Esophagus (tissue), 2 donors: ENCODE results near the gene YKT6. TPM values are rescaled to one million over a fixed set of nuclear protein-coding genes. Genes with fewer than 3 reads are reported as not detected.

ENCODE experiments used
- H3K27ac ChIP-seq, 2 donors: one replicate each; pipeline ENCODE4 v1.5.1; 2013; ENCODE audit warnings: low read depth in 2 of 2, mild to moderate bottlenecking in 2 of 2, inconsistent platforms in 1 of 2, low read length in 1 of 2, moderate library complexity in 1 of 2
- H3K27me3 ChIP-seq, 2 donors: one replicate each; pipeline ENCODE4 v1.6.1; 2013; ENCODE audit warnings: low read length in 2 of 2, control low read depth in 1 of 2, mild to moderate bottlenecking in 1 of 2; ENCODE audit not compliant: insufficient read depth in 2 of 2, control insufficient read depth in 1 of 2
- H3K36me3 ChIP-seq, 2 donors: one replicate each; pipeline ENCODE4 v1.6.1; 2013; ENCODE audit warnings: low read length in 1 of 2; ENCODE audit not compliant: control insufficient read depth in 2 of 2, insufficient read depth in 2 of 2
- H3K4me1 ChIP-seq, 2 donors: one replicate each; pipeline ENCODE4 v1.6.1; 2013; ENCODE audit warnings: low read length in 1 of 2; ENCODE audit not compliant: control insufficient read depth in 2 of 2, insufficient read depth in 2 of 2
- H3K4me3 ChIP-seq, 2 donors: one replicate each; pipeline ENCODE4 v1.5.1; 2013; ENCODE audit warnings: low read length in 2 of 2, mild to moderate bottlenecking in 2 of 2, low read depth in 1 of 2, moderate library complexity in 1 of 2
- H3K9me3 ChIP-seq, 2 donors: one replicate each; pipeline ENCODE4 v1.6.1; 2013; ENCODE audit warnings: mild to moderate bottlenecking in 2 of 2, low read depth in 1 of 2, low read length in 1 of 2, moderate library complexity in 1 of 2; ENCODE audit not compliant: control insufficient read depth in 2 of 2, insufficient read depth in 1 of 2
- WGBS, 2 donors: extraction: QIAGEN DNeasy Blood & Tissue Kit; methylation state at CpG; one replicate each; pipeline ENCODE4 v1.1.7; 2013; 5-methylcytosine and 5-hydroxymethylcytosine counted together
- polyA plus RNA-seq, 2 donors: library from polyadenylated mRNA; stranded (reverse); fragments of 200-250 nt; gene quantifications; one replicate each; pipeline ENCODE4 v1.2.3, GENCODE V29; 2013
- donor health status: healthy with polysubstance abuse.
- donor health status: Bipolar disorder and iron deficiency.

The YKT6 gene
- polyA plus RNA-seq, 2 donors, result 32.7 to 52.6 TPM

- no peaks in the 10 kb centered on the region for H3K9me3 ChIP-seq
- no peak overlapping the region for H3K27ac ChIP-seq
- H3K36me3 ChIP-seq, result peaks cover 19 to 44% of the 10 kb centered on the region in 2 donors
- 93 to 95% methylated on average over 7 of the region's 7 CpGs for WGBS, 2 donors
- H3K4me1 ChIP-seq, result no peaks in the 10 kb centered on the region
- H3K27me3 ChIP-seq, result no peaks in the 10 kb centered on the region
- H3K4me3 ChIP-seq, result no peak overlapping the region
Measured at GRCh38 chr7:44208085-44208484, 7.3 kb downstream of the YKT6 start.

- H3K4me3 ChIP-seq, result no peak overlapping the region
- H3K36me3 ChIP-seq, result peaks cover 20 to 47% of the 10 kb centered on the region in 2 donors
- H3K4me1 ChIP-seq, result no peaks in the 10 kb centered on the region
- H3K27ac ChIP-seq, result no peak overlapping the region
- no peaks in the 10 kb centered on the region for H3K9me3 ChIP-seq
- no peaks in the 10 kb centered on the region for H3K27me3 ChIP-seq
- 78 to 85% methylated on average over 5 of the region's 5 CpGs for WGBS, 2 donors
Measured at GRCh38 chr7:44210107-44210506, 9.3 kb downstream of the YKT6 start.

- 91% methylated on average over 10 of the region's 10 CpGs for WGBS, 2 donors
- Histone ChIP-seq H3K4me1 (no peaks in the 10 kb centered on the region), H3K4me3 (no peak overlapping the region), H3K27me3 (no peaks in the 10 kb centered on the region), H3K27ac (no peak overlapping the region), H3K36me3 (peaks cover 20 to 44% of the 10 kb centered on the region in 2 donors), H3K9me3 (no peaks in the 10 kb centered on the region)
Measured at GRCh38 chr7:44211126-44211675, 10.4 kb downstream of the YKT6 start.

DNA sequence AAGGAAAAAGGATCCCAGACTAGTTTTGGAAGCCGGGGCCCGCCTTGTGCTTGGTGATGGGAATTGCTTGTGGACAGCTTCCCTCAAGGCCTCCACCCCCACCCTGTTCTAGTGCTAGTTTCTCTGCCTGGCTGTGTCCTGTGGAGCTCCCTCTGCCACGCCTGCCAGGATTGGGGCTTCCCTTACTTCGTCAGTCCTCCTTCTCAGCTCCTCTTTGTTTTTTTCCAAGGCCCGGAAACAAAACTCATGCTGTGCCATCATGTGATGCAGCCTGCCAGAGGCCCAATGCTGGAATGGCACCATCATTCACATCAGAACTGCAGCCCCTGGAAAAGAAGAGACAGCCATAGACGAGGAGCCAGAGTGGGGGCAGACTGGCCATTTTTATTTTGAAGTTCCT is 11.2 kb downstream of the YKT6 start:
- H3K36me3 ChIP-seq, result peaks cover 20 to 39% of the 10 kb centered on the region in 2 donors
- no peaks in the 10 kb centered on the region for H3K27me3 ChIP-seq
- no peak overlapping the region for H3K27ac ChIP-seq
- 77 to 79% methylated on average over 6 of the region's 6 CpGs for WGBS, 2 donors
- H3K4me1 ChIP-seq, result no peaks in the 10 kb centered on the region
- no peaks in the 10 kb centered on the region for H3K9me3 ChIP-seq
- no peak overlapping the region for H3K4me3 ChIP-seq

- Histone ChIP-seq H3K9me3 (no peaks in the 10 kb centered on the region), H3K4me1 (no peaks in the 10 kb centered on the region), H3K27me3 (no peaks in the 10 kb centered on the region), H3K36me3 (peaks cover 20 to 35% of the 10 kb centered on the region in 2 donors), H3K27ac (no peak overlapping the region), H3K4me3 (no peak overlapping the region)
- 72 to 77% methylated on average over 7 of the region's 7 CpGs for WGBS, 2 donors
Measured at GRCh38 chr7:44212581-44213184, 11.9 kb downstream of the YKT6 start.

DNA sequence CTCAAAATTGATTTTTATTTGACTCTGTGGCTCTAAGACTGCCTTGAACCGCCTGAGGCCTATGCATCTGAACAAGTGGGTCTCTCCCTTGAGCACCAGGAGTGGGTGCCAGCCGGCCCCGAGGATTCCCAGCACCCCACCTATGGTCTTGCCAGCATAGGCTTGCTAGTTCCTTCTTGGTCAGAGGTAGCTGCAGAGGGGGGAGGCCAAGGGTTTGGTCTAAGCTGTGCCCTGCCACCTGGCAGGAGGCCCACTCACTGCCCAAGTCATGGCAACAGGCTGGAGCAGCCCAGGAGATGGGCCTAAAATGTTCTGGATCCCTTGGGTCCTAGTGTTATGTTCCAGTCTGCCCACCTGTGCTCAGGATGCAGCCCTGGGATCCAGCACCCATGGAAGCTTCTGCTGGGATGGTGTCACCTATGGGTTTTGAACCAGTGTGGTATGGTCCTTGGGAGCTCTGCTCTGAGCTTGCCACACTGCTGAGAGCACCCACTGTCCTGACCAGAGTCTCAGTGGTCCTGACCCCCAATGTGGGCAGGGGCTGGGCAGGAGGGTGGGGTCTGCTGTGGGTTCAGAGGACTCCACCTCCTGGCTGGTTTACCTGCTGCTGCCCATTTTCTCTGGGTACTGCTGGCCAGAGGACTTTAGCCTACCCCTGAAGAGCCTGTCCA is 12.6 kb downstream of the YKT6 start:
- no peaks in the 10 kb centered on the region for H3K27me3 ChIP-seq
- no peaks in the 10 kb centered on the region for H3K4me1 ChIP-seq
- H3K36me3 ChIP-seq, result peaks cover 20 to 33% of the 10 kb centered on the region in 2 donors
- 53 to 54% methylated on average over 3 of the region's 3 CpGs for WGBS, 2 donors
- no peak overlapping the region for H3K27ac ChIP-seq
- no peaks in the 10 kb centered on the region for H3K9me3 ChIP-seq
- no peak overlapping the region for H3K4me3 ChIP-seq

GRCh38 chr7:44213877-44214388 is 13.2 kb downstream of the YKT6 start:
- Histone ChIP-seq H3K4me1 (no peaks in the 10 kb centered on the region), H3K27ac (no peak overlapping the region), H3K36me3 (peaks cover 20 to 28% of the 10 kb centered on the region in 2 donors)

GRCh38 chr7:44215531-44215930 is 14.8 kb downstream of the YKT6 start:
- H3K4me1 ChIP-seq, result no peaks in the 10 kb centered on the region
- peaks cover 0 to 3% of the 10 kb centered on the region in 2 donors for H3K9me3 ChIP-seq
- H3K4me3 ChIP-seq, result no peak overlapping the region
- no peaks in the 10 kb centered on the region for H3K27me3 ChIP-seq
- H3K36me3 ChIP-seq, result peaks cover 15 to 16% of the 10 kb centered on the region in 2 donors
- 79 to 87% methylated on average over 7 of the region's 7 CpGs for WGBS, 2 donors
- no peak overlapping the region for H3K27ac ChIP-seq

More at GRCh38 chr7:44213877-44214388, 13.2 kb downstream of the YKT6 start:
- Histone ChIP-seq H3K9me3 (peaks cover 0 to 3% of the 10 kb centered on the region in 2 donors), H3K4me3 (no peak overlapping the region), H3K27me3 (no peaks in the 10 kb centered on the region)
- 83 to 87% methylated on average over 9 of the region's 9 CpGs for WGBS, 2 donors

DNA sequence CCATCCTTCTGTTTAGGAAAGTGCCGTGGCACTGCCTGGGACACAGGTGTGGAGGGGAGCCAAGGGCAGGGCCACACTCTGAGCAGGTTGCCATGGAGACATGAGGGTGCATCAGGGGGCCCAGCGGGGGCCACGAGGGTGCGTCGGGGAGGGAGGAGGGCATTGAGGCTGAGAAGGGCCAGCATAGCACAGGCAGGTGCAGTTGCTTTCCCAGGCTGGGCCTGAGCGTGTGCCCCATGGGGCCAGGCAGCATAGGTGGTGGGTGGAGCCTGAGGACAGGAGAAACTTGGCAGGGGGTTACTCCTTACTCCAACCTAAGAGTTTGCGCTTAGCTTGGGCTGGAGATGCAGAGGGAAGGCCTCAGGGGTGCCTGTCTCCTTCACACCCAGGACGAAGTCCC is 15.2 kb downstream of the YKT6 start:
- Histone ChIP-seq H3K9me3 (peaks cover 0 to 3% of the 10 kb centered on the region in 2 donors), H3K4me3 (no peak overlapping the region), H3K27me3 (no peaks in the 10 kb centered on the region), H3K4me1 (no peaks in the 10 kb centered on the region), H3K27ac (no peak overlapping the region), H3K36me3 (peaks cover 10 to 12% of the 10 kb centered on the region in 2 donors)
- 54 to 59% methylated on average over 8 of the region's 8 CpGs for WGBS, 2 donors
